Stimulated activated CD8-positive, alpha-beta memory T cell treated with anti-CD3 and anti-CD28 coated beads, Interleukin-15, amount 100 ng/mL, for 48 hours (primary cell): Measurements from ENCODE around the gene ARHGAP29.
"Not testable (repeated sequence)": the region's sequence is repeated elsewhere in the genome, so short reads cannot be mapped to it uniquely, and the experiment has no call there.

Experiments
- DNase-seq, 2 donors: peaks; one replicate each; pipeline ENCODE4 v3.0.0-alpha.2; 2020; ENCODE audit warnings: low read depth in 2 of 2

The ARHGAP29 gene

GRCh38 chr1:94165843-94166242 is 71.5 kb downstream of the ARHGAP29 start:
- no peak for DNase-seq

GRCh38 chr1:94164885-94165284 is 72.5 kb downstream of the ARHGAP29 start:
- DNase-seq = not testable (repeated sequence)

- not testable (repeated sequence) for DNase-seq
These were observed 73.3 kb downstream of the ARHGAP29 start for GRCh38 chr1:94164121-94164520.

GRCh38 chr1:94163249-94163648 is 74.1 kb downstream of the ARHGAP29 start:
- DNase-seq = not testable (repeated sequence)

GRCh38 chr1:94160811-94161210 is 76.6 kb downstream of the ARHGAP29 start:
- no peak for DNase-seq

- no peak for DNase-seq
These were observed 81.2 kb downstream of the ARHGAP29 start for GRCh38 chr1:94156096-94156625.

- DNase-seq = no peak
These were observed 82.4 kb downstream of the ARHGAP29 start for GRCh38 chr1:94154989-94155388.

- DNase-seq = no peak
These were observed 84.3 kb downstream of the ARHGAP29 start for GRCh38 chr1:94153133-94153532.

GRCh38 chr1:94149166-94149565 is 88.2 kb downstream of the ARHGAP29 start:
- DNase-seq = not testable (repeated sequence)

- DNase-seq = no peak
These were observed 91.1 kb downstream of the ARHGAP29 start for GRCh38 chr1:94146273-94146672.

GRCh38 chr1:94144836-94145235 is 92.5 kb downstream of the ARHGAP29 start:
- no peak for DNase-seq

- DNase-seq = no peak
These were observed 93.6 kb downstream of the ARHGAP29 start for GRCh38 chr1:94143809-94144176.

GRCh38 chr1:94143173-94143808 is 94.1 kb downstream of the ARHGAP29 start:
- DNase-seq = no peak

GRCh38 chr1:94142583-94142982 is 94.8 kb downstream of the ARHGAP29 start:
- DNase-seq = no peak

GRCh38 chr1:94142022-94142421 is 95.4 kb downstream of the ARHGAP29 start:
- no peak for DNase-seq

GRCh38 chr1:94132111-94132510 is 105.3 kb downstream of the ARHGAP29 start:
- DNase-seq = no peak

GRCh38 chr1:94130851-94131595 is 106.4 kb downstream of the ARHGAP29 start:
- no peak for DNase-seq

GRCh38 chr1:94126651-94127050 is 110.7 kb downstream of the ARHGAP29 start:
- no peak for DNase-seq

- no peak for DNase-seq
These were observed 111.6 kb downstream of the ARHGAP29 start for GRCh38 chr1:94125551-94126514.

GRCh38 chr1:94124538-94124937 is 112.8 kb downstream of the ARHGAP29 start:
- DNase-seq = no peak

GRCh38 chr1:94122201-94122970 is 115.0 kb downstream of the ARHGAP29 start:
- no peak for DNase-seq
